Neuronal stem cell (in vitro differentiated cells): ENCODE measurements around the gene FAM193A.
A peak's percentile ranks its signal among the peaks of the same experiment; 100 is the strongest.

Experiments
- DNase-seq: peaks from one replicate; pipeline ENCODE4 v3.0.0-alpha.2; 2013; ENCODE audit warnings: low spot score
- H2AFZ ChIP-seq: one replicate; pipeline ENCODE4 v1.6.1; 2013; ENCODE audit warnings: mild to moderate bottlenecking, low read length, inconsistent platforms
- H2AK5ac ChIP-seq: 2 replicates; pipeline ENCODE4 v1.6.1; 2013; ENCODE audit warnings: low read depth, mild to moderate bottlenecking, inconsistent platforms, low read length, moderate library complexity, mixed read lengths
- H2BK120ac ChIP-seq: 2 replicates; pipeline ENCODE4 v1.6.1; 2013; ENCODE audit warnings: low read depth, mild to moderate bottlenecking, inconsistent platforms, low read length, moderate library complexity, mixed read lengths
- H2BK12ac ChIP-seq: one replicate; pipeline ENCODE4 v1.6.1; 2013; ENCODE audit warnings: low read length, inconsistent platforms
- H2BK15ac ChIP-seq: 2 replicates; pipeline ENCODE4 v1.6.1; 2013; ENCODE audit warnings: mild to moderate bottlenecking, low read length, inconsistent platforms, mixed read lengths
- H2BK5ac ChIP-seq: one replicate; pipeline ENCODE4 v1.6.1; 2013; ENCODE audit warnings: inconsistent platforms, mild to moderate bottlenecking, low read length, moderate library complexity
- H3K14ac ChIP-seq: one replicate; pipeline ENCODE4 v1.6.1; 2013; ENCODE audit warnings: low read length, inconsistent platforms
- H3K18ac ChIP-seq: 2 replicates; pipeline ENCODE4 v1.6.1; 2013; ENCODE audit warnings: low read length, inconsistent platforms
- H3K23ac ChIP-seq: 2 replicates; pipeline ENCODE4 v1.6.1; 2013; ENCODE audit warnings: low read depth, mild to moderate bottlenecking, mixed read lengths, low read length, inconsistent platforms; ENCODE audit not compliant: poor library complexity
- H3K27ac ChIP-seq: replicated peaks from 3 replicates; pipeline ENCODE4 v1.5.1; 2013; ENCODE audit warnings: low read length, inconsistent platforms
- H3K27me3 ChIP-seq, 3 experiments: 2 replicates each; pipeline ENCODE4 v1.6.1; 2013; ENCODE audit warnings: low read length in 3 of 3, mild to moderate bottlenecking in 2 of 3, inconsistent platforms in 1 of 3, low read depth in 1 of 3, mixed read lengths in 1 of 3, moderate library complexity in 1 of 3; ENCODE audit not compliant: control insufficient read depth in 3 of 3, insufficient read depth in 3 of 3
- H3K36me3 ChIP-seq, 2 donors: replicated peaks in 1 of 2; 2 replicates each; pipeline ENCODE4 v1.6.1; 2013; ENCODE audit warnings: low read length in 2 of 2; ENCODE audit not compliant: control insufficient read depth in 2 of 2, insufficient read depth in 2 of 2
- H3K4ac ChIP-seq: 2 replicates; pipeline ENCODE4 v1.6.1; 2013; ENCODE audit warnings: inconsistent platforms, mild to moderate bottlenecking, low read length, moderate library complexity
- H3K4me1 ChIP-seq, 2 donors: 1 replicate in 1 of 2; 2 replicates in 1 of 2; pipeline ENCODE4 v1.6.1; 2013; ENCODE audit warnings: low read length in 2 of 2, low read depth in 1 of 2; ENCODE audit not compliant: control insufficient read depth in 2 of 2, insufficient read depth in 1 of 2
- H3K4me2 ChIP-seq: one replicate; pipeline ENCODE4 v1.6.1; 2013; ENCODE audit warnings: mild to moderate bottlenecking, low read length, inconsistent platforms; ENCODE audit not compliant: insufficient read depth, poor library complexity, severe bottlenecking
- H3K4me3 ChIP-seq, 2 donors: 2 replicates each; pipeline ENCODE4 v1.5.1; 2013; ENCODE audit warnings: low read length in 2 of 2, mild to moderate bottlenecking in 2 of 2, inconsistent platforms in 1 of 2, moderate library complexity in 1 of 2
- H3K79me1 ChIP-seq: one replicate; pipeline ENCODE4 v1.6.1; 2013; ENCODE audit warnings: low read depth, mild to moderate bottlenecking, inconsistent platforms, low read length, moderate library complexity
- H3K9ac ChIP-seq: one replicate; pipeline ENCODE4 v1.6.1; 2013; ENCODE audit warnings: mild to moderate bottlenecking, low read depth, low read length, inconsistent platforms; ENCODE audit not compliant: poor library complexity
- H3K9me3 ChIP-seq, 2 donors: replicated peaks in 1 of 2; 2 replicates each; pipeline versions ENCODE3 to v1.6.1; 2013; ENCODE audit warnings: low read length in 2 of 2, mild to moderate bottlenecking in 2 of 2, inconsistent platforms in 1 of 2, low read depth in 1 of 2, mixed read lengths in 1 of 2, moderate library complexity in 1 of 2; ENCODE audit not compliant: control insufficient read depth in 2 of 2, insufficient read depth in 1 of 2
- H4K8ac ChIP-seq: one replicate; pipeline ENCODE4 v1.6.1; 2013; ENCODE audit warnings: low read depth, mild to moderate bottlenecking, inconsistent platforms, low read length, moderate library complexity
- H4K91ac ChIP-seq: one replicate; pipeline ENCODE4 v1.6.1; 2013; ENCODE audit warnings: low read length, low read depth, mild to moderate bottlenecking, inconsistent platforms; ENCODE audit not compliant: poor library complexity
- WGBS, 2 donors: extraction: QIAGEN DNeasy Blood & Tissue Kit; methylation state at CpG; one replicate each; pipeline ENCODE4 v1.1.7; 2013; ENCODE audit warnings: missing lambda C conversion rate in 2 of 2, mixed read lengths in 1 of 2; ENCODE audit not compliant: insufficient read length in 2 of 2, insufficient replicate concordance in 1 of 2; ENCODE audit errors: extremely low coverage in 2 of 2; 5-methylcytosine and 5-hydroxymethylcytosine counted together

Gene FAM193A

DNA sequence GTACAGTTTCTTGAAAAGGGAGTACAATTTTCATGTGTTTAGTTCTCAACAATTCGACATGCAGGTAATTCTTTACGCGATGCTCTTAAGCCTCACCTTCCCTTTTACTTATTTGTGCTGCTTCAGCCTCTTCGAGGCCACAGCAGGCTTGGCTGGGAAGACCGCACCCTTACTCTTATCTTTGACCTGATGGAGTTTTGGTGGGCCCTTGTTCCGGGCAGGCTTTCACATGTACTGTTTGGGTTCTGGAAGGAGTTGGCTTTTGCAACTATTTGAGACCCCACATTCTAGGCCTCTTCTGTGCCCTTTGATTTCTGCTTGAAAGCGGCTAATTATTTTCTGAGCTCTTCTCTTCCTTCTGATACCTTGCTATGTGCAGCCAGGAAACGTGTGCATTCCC is 60.2 kb downstream of the FAM193A start:
- H3K27me3 ChIP-seq: no peaks in the 10 kb centered on the region
- H3K23ac ChIP-seq: no peak overlapping the region
- H3K27ac ChIP-seq: no peak overlapping the region
- no peak overlapping the region for H2AFZ ChIP-seq
- H3K9me3 ChIP-seq: no peaks in the 10 kb centered on the region
- H4K8ac ChIP-seq: no peak overlapping the region
- DNase-seq: no peak
- H3K4me2 ChIP-seq: no peak overlapping the region
- no peak overlapping the region for H3K9ac ChIP-seq
- no peak overlapping the region for H2AK5ac ChIP-seq
- H3K36me3 ChIP-seq: peaks cover 10 to 48% of the 10 kb centered on the region in 2 donors
- no peak overlapping the region for H2BK12ac ChIP-seq
- no peak overlapping the region for H3K18ac ChIP-seq
- no peak overlapping the region for H2BK15ac ChIP-seq
- no peak overlapping the region for H3K14ac ChIP-seq
- WGBS, 2 donors: no CpG with 5 or more reads among the region's 8 CpGs
- H4K91ac ChIP-seq: no peak overlapping the region
- H2BK120ac ChIP-seq: no peak overlapping the region
- H3K4me1 ChIP-seq: peaks cover 16 to 21% of the 10 kb centered on the region in 2 donors
- H2BK5ac ChIP-seq: no peak overlapping the region
- H3K4me3 ChIP-seq: no peak overlapping the region
- H3K4ac ChIP-seq: no peak overlapping the region
- H3K79me1 ChIP-seq: peaks cover 9% of the 10 kb centered on the region

DNA sequence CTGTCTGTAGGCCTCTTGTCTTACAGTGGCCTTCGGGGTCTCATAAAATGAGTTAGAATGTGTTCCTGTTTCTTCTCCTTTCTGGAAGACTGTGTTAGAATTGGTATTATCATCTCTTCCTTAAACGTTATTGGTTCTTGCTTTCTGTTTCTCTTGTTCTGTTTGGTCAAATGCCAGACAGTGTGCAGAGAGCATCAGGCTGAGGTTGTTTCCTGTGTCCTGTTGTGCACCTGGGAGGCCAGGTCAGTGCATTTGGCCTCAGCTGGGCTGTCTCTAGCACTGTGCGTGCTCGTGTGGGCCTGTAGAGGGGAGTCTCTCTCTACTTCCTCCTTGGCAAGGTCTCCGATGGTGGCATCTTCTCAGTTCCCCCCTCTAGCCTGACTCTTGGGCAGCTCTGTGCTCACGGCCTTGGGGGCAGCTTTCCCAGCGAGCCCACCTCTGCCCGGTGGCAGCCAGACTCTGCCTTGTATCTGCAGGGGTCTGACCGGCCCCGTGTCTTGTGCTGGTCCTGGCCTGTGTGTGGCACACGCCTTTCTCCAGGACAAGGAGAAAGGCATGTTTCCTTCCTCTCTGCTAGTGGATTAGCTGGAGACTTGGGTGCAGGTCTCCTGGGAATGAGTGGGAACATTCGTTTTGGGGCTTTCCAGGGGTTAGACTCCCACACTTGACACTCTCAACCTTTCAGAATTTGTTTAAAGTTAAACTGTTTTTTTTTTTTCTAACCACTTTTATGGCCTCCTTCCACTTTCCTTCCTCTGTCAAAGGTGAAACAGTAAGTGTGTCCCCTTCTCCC is 62.3 kb downstream of the FAM193A start:
- Histone ChIP-seq H3K9ac (peak overlapping the region; percentile 54), H3K9me3 (no peaks in the 10 kb centered on the region), H3K4me3 (no peak overlapping the region), H2BK120ac (no peak overlapping the region), H3K36me3 (peaks cover 10 to 56% of the 10 kb centered on the region in 2 donors), H3K27me3 (no peaks in the 10 kb centered on the region), H3K14ac (no peak overlapping the region), H2AFZ (no peak overlapping the region), H3K4me2 (no peak overlapping the region), H2BK5ac (no peak overlapping the region), H3K4me1 (peaks cover 14 to 15% of the 10 kb centered on the region in 2 donors), H3K27ac (no peak overlapping the region), H2BK15ac (no peak overlapping the region), H4K8ac (no peak overlapping the region), H3K23ac (no peak overlapping the region), H3K18ac (peak overlapping the region; percentile 19), H3K79me1 (peaks cover 9% of the 10 kb centered on the region), H2AK5ac (no peak overlapping the region), H3K4ac (no peak overlapping the region), H4K91ac (no peak overlapping the region), H2BK12ac (no peak overlapping the region)
- DNase-seq: no peak
- WGBS, 2 donors: no CpG with 5 or more reads among the region's 12 CpGs

DNA sequence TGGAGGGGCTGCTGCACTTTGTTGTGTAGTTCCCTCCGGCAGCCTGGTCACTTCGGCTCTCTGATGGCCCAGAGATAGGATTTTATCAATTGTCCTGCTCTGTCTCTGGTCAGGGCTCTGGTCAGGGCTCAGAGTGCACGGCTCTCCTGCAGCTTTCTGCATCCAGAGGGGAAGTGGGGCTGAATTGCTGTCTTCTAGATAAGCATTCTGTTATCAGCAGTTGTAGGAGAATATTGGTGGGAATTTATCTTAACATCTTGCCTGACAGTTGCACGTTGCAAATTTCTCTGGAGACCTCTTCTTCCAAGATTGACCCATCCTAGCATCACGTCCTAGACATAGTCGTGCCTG is 62.8 kb downstream of the FAM193A start:
- H3K4me2 ChIP-seq: no peak overlapping the region
- no peak overlapping the region for H3K27ac ChIP-seq
- H2AFZ ChIP-seq: no peak overlapping the region
- no peak overlapping the region for H2BK5ac ChIP-seq
- H2BK120ac ChIP-seq: no peak overlapping the region
- no peak overlapping the region for H4K91ac ChIP-seq
- no peak overlapping the region for H3K4me3 ChIP-seq
- H3K36me3 ChIP-seq: peaks cover 10 to 56% of the 10 kb centered on the region in 2 donors
- no peak overlapping the region for H2BK12ac ChIP-seq
- no CpG with 5 or more reads among the region's 6 CpGs for WGBS, 2 donors
- H2BK15ac ChIP-seq: no peak overlapping the region
- H3K14ac ChIP-seq: no peak overlapping the region
- H3K79me1 ChIP-seq: peaks cover 9% of the 10 kb centered on the region
- peaks cover 13 to 16% of the 10 kb centered on the region in 2 donors for H3K4me1 ChIP-seq
- H2AK5ac ChIP-seq: no peak overlapping the region
- no peaks in the 10 kb centered on the region for H3K27me3 ChIP-seq
- no peak overlapping the region for H3K18ac ChIP-seq
- no peaks in the 10 kb centered on the region for H3K9me3 ChIP-seq
- DNase-seq: no peak
- no peak overlapping the region for H3K9ac ChIP-seq
- no peak overlapping the region for H3K23ac ChIP-seq
- H4K8ac ChIP-seq: no peak overlapping the region
- H3K4ac ChIP-seq: no peak overlapping the region

DNA sequence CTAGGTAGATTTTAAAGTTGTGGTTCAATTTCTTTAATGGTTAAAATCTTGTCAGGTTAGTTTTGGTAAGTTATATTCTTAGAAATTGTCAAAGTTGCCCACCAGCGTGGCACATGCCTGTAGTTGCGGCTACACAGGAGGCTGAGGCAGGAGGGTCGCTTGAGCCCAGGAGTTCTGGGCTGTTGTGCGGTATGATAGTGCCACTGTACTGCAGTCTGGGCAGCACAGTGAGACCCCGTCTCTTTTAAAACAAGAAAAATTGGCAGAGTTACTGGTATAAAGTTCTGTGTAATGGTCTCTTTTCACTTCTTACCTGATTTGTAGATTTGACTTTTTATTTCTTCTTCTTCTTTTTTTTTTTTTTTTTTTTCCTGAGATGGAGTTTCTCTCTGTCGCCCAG is 64.4 kb downstream of the FAM193A start:
- Histone ChIP-seq H3K4me3 (no peak overlapping the region), H2BK5ac (no peak overlapping the region), H2AFZ (no peak overlapping the region), H3K4ac (no peak overlapping the region), H3K27ac (no peak overlapping the region), H3K36me3 (peaks cover 10 to 56% of the 10 kb centered on the region in 2 donors), H3K27me3 (no peaks in the 10 kb centered on the region), H2AK5ac (no peak overlapping the region), H3K14ac (no peak overlapping the region), H3K4me1 (peaks cover 11 to 18% of the 10 kb centered on the region in 2 donors), H2BK120ac (no peak overlapping the region), H2BK15ac (no peak overlapping the region), H3K4me2 (no peak overlapping the region), H2BK12ac (no peak overlapping the region), H4K8ac (no peak overlapping the region), H4K91ac (no peak overlapping the region), H3K18ac (no peak overlapping the region), H3K9me3 (no peaks in the 10 kb centered on the region), H3K79me1 (peaks cover 9% of the 10 kb centered on the region), H3K23ac (no peak overlapping the region), H3K9ac (no peak overlapping the region)
- no peak for DNase-seq
- no CpG with 5 or more reads among the region's 6 CpGs for WGBS, 2 donors
